ENCODE measurements around the gene ZNF236.

DNA sequence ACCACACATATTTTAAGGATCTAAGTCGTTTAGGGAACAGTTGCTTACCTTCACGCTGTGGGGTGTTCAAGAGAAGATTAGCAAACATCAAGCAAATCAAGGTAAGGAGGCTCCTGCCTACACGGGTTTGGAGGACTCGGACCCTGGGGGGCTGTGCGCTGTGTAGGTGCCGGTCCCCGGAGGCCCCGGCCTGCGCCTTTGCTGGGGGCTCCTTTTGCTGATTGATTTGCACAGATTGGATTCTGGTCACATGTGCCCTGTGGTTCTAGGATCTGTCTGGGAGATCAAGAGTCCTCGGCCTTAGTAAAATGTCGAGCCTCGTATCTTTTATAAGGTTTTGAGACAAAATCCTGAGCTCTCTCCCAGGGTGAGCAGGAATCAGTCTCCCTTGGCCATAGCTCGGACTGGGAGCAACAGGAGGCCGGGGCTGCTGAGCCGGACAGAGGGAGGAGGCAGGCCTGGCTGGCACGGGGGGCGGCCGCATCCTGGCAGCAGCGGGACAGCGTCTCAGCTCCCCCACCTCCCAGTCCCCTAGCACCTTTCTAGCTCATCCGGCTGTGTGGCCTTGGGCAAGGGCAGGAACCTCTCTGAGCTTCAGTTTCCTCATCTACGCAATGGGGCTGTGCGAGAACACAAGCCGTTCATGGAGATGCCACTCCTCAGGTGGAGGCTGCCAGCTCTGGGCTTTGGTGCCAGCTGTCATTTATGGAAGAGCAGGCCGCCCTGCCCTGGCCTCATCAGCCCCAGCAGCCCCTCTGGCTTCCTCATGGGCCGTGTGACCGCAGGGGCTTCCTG is 163.0 kb downstream of the ZNF236 start:
- TF ChIP-seq, protein P1, sequence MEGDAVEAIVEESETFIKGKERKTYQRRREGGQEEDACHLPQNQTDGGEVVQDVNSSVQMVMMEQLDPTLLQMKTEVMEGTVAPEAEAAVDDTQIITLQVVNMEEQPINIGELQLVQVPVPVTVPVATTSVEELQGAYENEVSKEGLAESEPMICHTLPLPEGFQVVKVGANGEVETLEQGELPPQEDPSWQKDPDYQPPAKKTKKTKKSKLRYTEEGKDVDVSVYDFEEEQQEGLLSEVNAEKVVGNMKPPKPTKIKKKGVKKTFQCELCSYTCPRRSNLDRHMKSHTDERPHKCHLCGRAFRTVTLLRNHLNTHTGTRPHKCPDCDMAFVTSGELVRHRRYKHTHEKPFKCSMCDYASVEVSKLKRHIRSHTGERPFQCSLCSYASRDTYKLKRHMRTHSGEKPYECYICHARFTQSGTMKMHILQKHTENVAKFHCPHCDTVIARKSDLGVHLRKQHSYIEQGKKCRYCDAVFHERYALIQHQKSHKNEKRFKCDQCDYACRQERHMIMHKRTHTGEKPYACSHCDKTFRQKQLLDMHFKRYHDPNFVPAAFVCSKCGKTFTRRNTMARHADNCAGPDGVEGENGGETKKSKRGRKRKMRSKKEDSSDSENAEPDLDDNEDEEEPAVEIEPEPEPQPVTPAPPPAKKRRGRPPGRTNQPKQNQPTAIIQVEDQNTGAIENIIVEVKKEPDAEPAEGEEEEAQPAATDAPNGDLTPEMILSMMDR (IDR thresholded peaks at IDR 0.05; ENCODE audit: insufficient read depth, low read length, poor library complexity, severe bottlenecking), result no peak
- no peak for TF ChIP-seq EZH2phosphoT487 (conservative IDR thresholded peaks at IDR 0.05; ENCODE audit: low read length)

All from SU-DHL-6 (cell line).